CD14-positive monocyte (primary cell): Measurements from ENCODE around the gene SPEM2. TPM values are rescaled to one million over a fixed set of nuclear protein-coding genes. Genes with fewer than 3 reads are reported as not detected.

ENCODE experiments used
- DNase-seq, 3 donors: peaks; one replicate each; pipeline ENCODE4 v3.0.0-alpha.2; 2011 to 2022
- H2AFZ ChIP-seq: 2 replicates; pipeline ENCODE4 v1.6.0; 2012; ENCODE audit warnings: mild to moderate bottlenecking, low read depth, low read length, inconsistent platforms; ENCODE audit not compliant: insufficient read depth, poor library complexity, severe bottlenecking
- H3K27ac ChIP-seq, 2 donors: 1 replicate in 1 of 2; 2 replicates in 1 of 2; pipeline ENCODE4 v1.5.1; 2012 to 2013; ENCODE audit warnings: low read length in 2 of 2, control low read depth in 1 of 2, inconsistent platforms in 1 of 2, low read depth in 1 of 2, mild to moderate bottlenecking in 1 of 2
- H3K27me3 ChIP-seq, 2 donors: one replicate each; pipeline versions ENCODE4 v1.6.0 to v1.6.1; 2011 to 2013; ENCODE audit warnings: low read length in 2 of 2; ENCODE audit not compliant: control insufficient read depth in 2 of 2, insufficient read depth in 2 of 2
- H3K36me3 ChIP-seq, 2 donors: replicated peaks in 1 of 2; 1 replicate in 1 of 2; 2 replicates in 1 of 2; pipeline versions ENCODE4 v1.5.1 to v1.6.1; 2012 to 2013; ENCODE audit warnings: low read length in 2 of 2, control low read depth in 1 of 2, inconsistent platforms in 1 of 2, mild to moderate bottlenecking in 1 of 2; ENCODE audit not compliant: insufficient read depth in 2 of 2, control insufficient read depth in 1 of 2
- H3K4me1 ChIP-seq, 2 donors: 1 replicate in 1 of 2; 2 replicates in 1 of 2; pipeline versions ENCODE4 v1.5.1 to v1.6.1; 2012 to 2013; ENCODE audit warnings: low read length in 2 of 2, control low read depth in 1 of 2, inconsistent platforms in 1 of 2, mild to moderate bottlenecking in 1 of 2, moderate library complexity in 1 of 2; ENCODE audit not compliant: insufficient read depth in 2 of 2, control insufficient read depth in 1 of 2
- H3K4me2 ChIP-seq: replicated peaks from 2 replicates; pipeline ENCODE3; 2012; ENCODE audit warnings: low read length, moderate library complexity, mild to moderate bottlenecking; ENCODE audit not compliant: poor library complexity, severe bottlenecking; ENCODE audit errors: extremely low read depth
- H3K4me3 ChIP-seq, 3 experiments: fragments of 200-600 bp in 1 of 3; sonication (generic) in 1 of 3; replicated peaks in 1 of 3; 1 replicate in 2 of 3; 2 replicates in 1 of 3; pipeline ENCODE4 v1.5.1; 2011 to 2013; ENCODE audit warnings: low read length in 3 of 3, mild to moderate bottlenecking in 3 of 3, control low read depth in 2 of 3, low read depth in 2 of 3, inconsistent platforms in 1 of 3, moderate library complexity in 1 of 3
- H3K79me2 ChIP-seq: 2 replicates; pipeline ENCODE4 v1.6.0; 2012; ENCODE audit warnings: mild to moderate bottlenecking, control low read depth, inconsistent platforms, low read length, moderate library complexity; ENCODE audit not compliant: insufficient read depth
- H3K9ac ChIP-seq: 2 replicates; pipeline ENCODE4 v1.6.0; 2017; ENCODE audit warnings: low read length, mild to moderate bottlenecking; ENCODE audit not compliant: insufficient read depth, poor library complexity, severe bottlenecking
- H3K9me3 ChIP-seq, 2 donors: replicated peaks in 1 of 2; 1 replicate in 1 of 2; 2 replicates in 1 of 2; pipeline versions ENCODE4 v1.5.1 to v1.6.1; 2012 to 2013; ENCODE audit warnings: low read length in 2 of 2, control low read depth in 1 of 2; ENCODE audit not compliant: control insufficient read depth in 1 of 2, insufficient read depth in 1 of 2
- H4K20me1 ChIP-seq: 2 replicates; pipeline ENCODE4 v1.6.0; 2012; ENCODE audit warnings: mild to moderate bottlenecking, low read length, control low read depth, moderate library complexity; ENCODE audit not compliant: insufficient read depth
- H3K27ac Mint-ChIP-seq, 7 donors: one replicate each; pipeline ENCODE4 v1.8.0; 2020; ENCODE audit warnings: mild to moderate bottlenecking in 7 of 7, mixed read lengths in 7 of 7, moderate library complexity in 6 of 7, inconsistent platforms in 2 of 7
- H3K27me3 Mint-ChIP-seq, 3 donors: one replicate each; pipeline ENCODE4 v1.8.0; 2021 to 2022; ENCODE audit warnings: low read depth in 3 of 3, mild to moderate bottlenecking in 3 of 3, mixed read lengths in 3 of 3, moderate library complexity in 3 of 3, inconsistent platforms in 1 of 3
- H3K36me3 Mint-ChIP-seq, 2 donors: one replicate each; pipeline ENCODE4 v1.8.0; 2020; ENCODE audit warnings: mixed read lengths in 2 of 2, inconsistent platforms in 1 of 2, mild to moderate bottlenecking in 1 of 2
- H3K4me1 Mint-ChIP-seq: one replicate; pipeline ENCODE4 v1.8.0; 2020; ENCODE audit warnings: mild to moderate bottlenecking, mixed read lengths
- H3K4me3 Mint-ChIP-seq, 2 donors: one replicate each; pipeline ENCODE4 v1.8.0; 2020; ENCODE audit warnings: mild to moderate bottlenecking in 2 of 2, mixed read lengths in 2 of 2, moderate library complexity in 1 of 2
- H3K9me3 Mint-ChIP-seq, 7 donors: one replicate each; pipeline ENCODE4 v1.8.0; 2020 to 2022; ENCODE audit warnings: mixed read lengths in 7 of 7, mild to moderate bottlenecking in 6 of 7, moderate library complexity in 6 of 7, inconsistent platforms in 2 of 7
- WGBS: methylation state at CpG from one replicate; pipeline ENCODE4 v1.1.5; 2013; ENCODE audit warnings: missing lambda C conversion rate; ENCODE audit not compliant: insufficient coverage; 5-methylcytosine and 5-hydroxymethylcytosine counted together
- intact Hi-C, 2 donors: fragments of 100-400 bp; cut with micrococcal nuclease; formaldehyde crosslinking; loops; one replicate each; pipeline versions ENCODE4 v1.15.0 to v1.15.1; 2023
- polyA plus RNA-seq, 3 donors: library from polyadenylated mRNA; depleted of rRNA in 1 of 3; unstranded in 2 of 3; stranded (reverse) in 1 of 3; fragments of 300-500 nt in 2 of 3; fragments of >200 nt in 1 of 3; fragmentation: Illumina TruSeq in 2 of 3; gene quantifications; 1 replicate in 2 of 3; 2 replicates in 1 of 3; pipeline ENCODE4 v1.2.3, GENCODE V29; 2012 to 2021
- TF ChIP-seq, protein P1 (sequence below): fragments of 200-600 bp; IDR thresholded peaks from one replicate; pipeline ENCODE4 v1.8.0; 2022; ENCODE audit warnings: antibody characterized with exemption, mild to moderate bottlenecking

SPEM2 gene
- polyA plus RNA-seq, 3 donors: not detected

DNA sequence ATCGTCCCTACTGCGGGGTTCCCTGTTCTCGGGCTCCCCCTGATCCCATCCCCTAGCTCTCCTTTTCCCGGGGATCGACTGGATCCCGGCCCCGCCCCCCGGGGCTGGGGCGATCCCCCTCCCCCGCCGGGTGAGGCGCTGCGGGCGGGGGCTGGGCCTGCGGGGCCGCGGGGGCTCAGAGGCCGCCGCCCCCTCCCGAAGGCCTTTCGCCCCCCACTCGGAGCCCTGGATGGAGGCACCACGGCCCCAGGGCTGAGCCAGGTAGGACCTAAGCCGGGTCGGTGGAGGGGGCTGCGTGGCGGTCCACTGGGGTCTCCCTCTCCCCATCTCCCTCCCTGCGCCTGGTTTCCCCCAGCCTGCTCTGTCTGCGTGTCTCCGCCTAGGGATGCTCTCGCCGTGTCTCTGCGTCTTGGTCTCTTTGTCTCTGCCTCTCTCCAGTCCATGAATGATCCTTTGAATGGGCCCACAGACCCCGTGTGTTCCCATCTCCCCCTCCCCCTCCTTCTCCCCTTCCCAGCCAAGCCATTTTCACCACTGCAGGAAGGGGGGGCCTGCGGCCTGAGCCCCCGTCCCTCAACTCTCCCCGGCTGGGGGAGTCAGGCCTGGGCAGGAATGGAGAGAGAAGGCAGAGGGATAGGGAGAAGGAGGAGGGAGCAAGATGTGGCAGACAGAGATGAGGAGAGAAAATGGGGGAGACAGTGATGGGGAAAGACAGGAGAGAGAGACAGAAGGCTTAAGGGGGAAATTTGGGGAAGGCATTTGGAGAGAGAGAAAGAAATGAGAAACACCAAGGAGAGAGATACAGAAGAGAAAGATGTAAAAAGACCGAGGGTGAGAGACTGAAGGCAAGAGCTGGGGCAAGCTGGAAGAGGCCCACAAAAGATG is 19.8 kb upstream of the SPEM2 start:
- Mint-ChIP-seq H3K4me3 (peak overlapping the region; percentile 78 to 89), H3K36me3 (peaks cover 5% of the 10 kb centered on the region in 2 donors), H3K9me3 (peaks cover 0 to 8% (median 3%) of the 10 kb centered on the region in 7 donors), H3K27me3 (peaks cover 36 to 49% (median 44%) of the 10 kb centered on the region in 3 donors), H3K27ac (no peak overlapping the region), H3K4me1 (peaks cover 21% of the 10 kb centered on the region)
- DNase-seq: no peak
- peak overlapping the region; percentile 92 for H3K4me2 ChIP-seq
- peak overlapping the region; percentile 90 for H2AFZ ChIP-seq
- WGBS: 27% methylated on average over 28 of the region's 38 CpGs
- H3K79me2 ChIP-seq: peaks cover 3% of the 10 kb centered on the region
- intact Hi-C loops: loop anchor here in 1 of 2 donors (10.0 kb wide), 1 partner anchor 191 kb away; the partner anchor contains the start of genes ACADVL and DLG4
- no peak overlapping the region for H3K27ac ChIP-seq
- peaks cover 13 to 24% of the 10 kb centered on the region in 2 donors for H3K4me1 ChIP-seq
- no peaks in the 10 kb centered on the region for H3K36me3 ChIP-seq
- peaks cover 4 to 37% of the 10 kb centered on the region in 2 donors for H3K27me3 ChIP-seq
- TF ChIP-seq, protein P1, sequence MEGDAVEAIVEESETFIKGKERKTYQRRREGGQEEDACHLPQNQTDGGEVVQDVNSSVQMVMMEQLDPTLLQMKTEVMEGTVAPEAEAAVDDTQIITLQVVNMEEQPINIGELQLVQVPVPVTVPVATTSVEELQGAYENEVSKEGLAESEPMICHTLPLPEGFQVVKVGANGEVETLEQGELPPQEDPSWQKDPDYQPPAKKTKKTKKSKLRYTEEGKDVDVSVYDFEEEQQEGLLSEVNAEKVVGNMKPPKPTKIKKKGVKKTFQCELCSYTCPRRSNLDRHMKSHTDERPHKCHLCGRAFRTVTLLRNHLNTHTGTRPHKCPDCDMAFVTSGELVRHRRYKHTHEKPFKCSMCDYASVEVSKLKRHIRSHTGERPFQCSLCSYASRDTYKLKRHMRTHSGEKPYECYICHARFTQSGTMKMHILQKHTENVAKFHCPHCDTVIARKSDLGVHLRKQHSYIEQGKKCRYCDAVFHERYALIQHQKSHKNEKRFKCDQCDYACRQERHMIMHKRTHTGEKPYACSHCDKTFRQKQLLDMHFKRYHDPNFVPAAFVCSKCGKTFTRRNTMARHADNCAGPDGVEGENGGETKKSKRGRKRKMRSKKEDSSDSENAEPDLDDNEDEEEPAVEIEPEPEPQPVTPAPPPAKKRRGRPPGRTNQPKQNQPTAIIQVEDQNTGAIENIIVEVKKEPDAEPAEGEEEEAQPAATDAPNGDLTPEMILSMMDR: no peak
- no peaks in the 10 kb centered on the region for H3K9me3 ChIP-seq
- H3K9ac ChIP-seq: peak overlapping the region; percentile 62
- H4K20me1 ChIP-seq: no peaks in the 10 kb centered on the region
- H3K4me3 ChIP-seq: peak overlapping the region; percentile 57 to 86 (median 59)

DNA sequence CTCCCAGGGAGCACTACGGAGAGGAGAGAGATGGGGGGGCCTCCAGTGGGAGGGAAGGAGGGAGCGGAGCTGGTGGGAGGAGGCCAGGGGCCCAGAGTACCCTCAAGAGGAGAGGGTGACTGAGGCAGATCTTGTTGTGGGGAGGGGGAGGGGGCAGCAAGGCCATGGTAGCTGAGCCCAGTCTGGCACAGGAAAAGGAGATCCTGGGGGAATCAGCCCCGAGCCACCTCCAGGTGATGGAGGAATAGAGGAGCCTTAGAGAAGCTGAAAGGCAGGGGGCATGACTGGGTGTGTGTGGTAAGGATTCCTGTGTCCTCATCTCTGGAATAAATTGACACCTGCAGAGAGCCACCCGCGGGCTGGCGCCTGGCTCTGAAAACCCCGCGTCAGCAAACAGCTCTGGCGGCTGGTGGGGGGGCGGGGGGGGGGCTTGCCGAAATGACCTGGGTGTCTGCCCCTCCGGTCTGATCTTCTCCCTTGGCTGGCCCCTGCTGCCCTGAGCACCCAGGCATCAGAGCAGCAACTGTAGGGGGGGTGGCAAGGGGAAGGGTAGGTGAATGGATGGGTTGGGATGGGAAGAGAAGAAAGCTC is 19.1 kb upstream of the SPEM2 start:
- peaks cover 13 to 24% of the 10 kb centered on the region in 2 donors for H3K4me1 ChIP-seq
- WGBS: 100% methylated on average over 2 of the region's 12 CpGs
- Mint-ChIP-seq H3K27me3 (peaks cover 36 to 49% (median 44%) of the 10 kb centered on the region in 3 donors), H3K4me3 (peak overlapping the region; percentile 20 to 85), H3K9me3 (peaks cover 0 to 8% (median 3%) of the 10 kb centered on the region in 7 donors), H3K36me3 (peaks cover 5% of the 10 kb centered on the region in 2 donors), H3K4me1 (peaks cover 21% of the 10 kb centered on the region), H3K27ac (no peak overlapping the region)
- TF ChIP-seq, protein P1: no peak
- H3K4me3 ChIP-seq: no peak overlapping the region
- H3K4me2 ChIP-seq: no peak overlapping the region
- peaks cover 4 to 37% of the 10 kb centered on the region in 2 donors for H3K27me3 ChIP-seq
- intact Hi-C loops: loop anchor here in 1 of 2 donors (10.0 kb wide), 1 partner anchor 192 kb away; the partner anchor contains the start of genes ACADVL and DLG4
- DNase-seq: no peak
- no peak overlapping the region for H3K27ac ChIP-seq
- no peaks in the 10 kb centered on the region for H3K9me3 ChIP-seq
- H4K20me1 ChIP-seq: no peaks in the 10 kb centered on the region
- H3K79me2 ChIP-seq: peaks cover 3% of the 10 kb centered on the region
- no peak overlapping the region for H2AFZ ChIP-seq
- no peaks in the 10 kb centered on the region for H3K36me3 ChIP-seq
- no peak overlapping the region for H3K9ac ChIP-seq
